Stimulated activated CD8-positive, alpha-beta memory T cell treated with anti-CD3 and anti-CD28 coated beads, Interleukin-4, amount 100 ng/mL, for 48 hours (primary cell): ENCODE data around the gene THYN1.

ENCODE experiments used
- DNase-seq: peaks from one replicate; pipeline ENCODE4 v3.0.0-alpha.2; 2020

THYN1 gene

DNA sequence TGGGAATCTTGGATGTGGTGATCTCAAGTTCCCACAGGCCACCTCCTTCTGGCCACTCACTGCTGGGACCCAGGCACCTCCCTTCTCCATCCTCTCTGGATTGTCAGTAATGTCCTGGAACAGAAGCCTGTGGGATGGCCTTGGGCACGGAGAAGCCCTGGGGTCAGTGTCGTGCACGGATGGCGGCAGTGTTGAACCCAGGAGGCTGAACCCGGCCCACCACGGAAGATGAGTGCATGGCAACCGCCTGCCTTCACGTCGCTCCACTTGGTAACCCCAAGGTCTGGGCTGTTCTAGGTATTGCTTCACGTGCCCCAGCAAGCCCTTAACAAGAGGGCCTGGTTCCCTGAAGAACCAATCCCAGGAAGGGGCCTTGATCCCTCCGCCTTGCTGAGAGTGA lies 7.1 kb downstream of the THYN1 start:
- DNase-seq = no peak

DNA sequence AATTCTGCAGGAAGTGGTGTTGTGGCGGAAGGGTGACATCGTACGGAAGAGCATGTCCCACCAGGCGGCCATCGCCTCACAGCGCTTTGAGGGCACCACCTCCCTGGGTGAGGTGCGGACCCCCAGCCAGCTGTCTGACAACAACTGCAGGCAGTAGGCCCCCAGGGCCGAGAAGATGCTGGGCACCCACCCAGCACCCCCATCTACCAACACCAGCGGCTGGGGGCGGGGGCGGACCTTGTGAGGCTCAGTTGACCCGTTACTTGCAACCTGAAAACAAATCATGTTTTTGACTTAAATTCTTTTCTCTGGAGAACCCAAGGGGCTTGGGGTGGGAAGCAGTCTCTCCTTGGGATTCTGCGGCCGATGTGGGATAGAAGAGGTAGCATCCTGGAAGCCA lies 7.7 kb downstream of the THYN1 start:
- DNase-seq = no peak

DNA sequence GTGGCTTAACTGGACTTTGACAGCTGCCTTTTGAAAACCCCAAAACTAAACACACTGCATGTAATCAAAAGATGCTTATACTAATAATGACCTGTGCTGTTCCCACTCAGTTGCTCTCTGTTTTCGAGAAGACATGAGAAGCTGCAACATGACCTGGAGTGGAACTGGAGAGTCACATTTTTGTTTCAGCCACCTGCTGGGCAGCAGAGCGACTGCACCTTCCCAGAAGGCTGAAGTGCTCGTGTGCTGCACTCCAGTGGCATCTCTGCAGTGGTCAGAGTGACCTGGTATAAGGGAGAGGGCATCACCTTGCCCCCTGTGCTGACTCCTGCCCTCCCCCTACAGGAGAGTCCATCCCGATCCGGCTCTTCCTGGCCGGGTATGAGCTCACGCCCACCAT lies 8.6 kb downstream of the THYN1 start:
- no peak for DNase-seq

DNA sequence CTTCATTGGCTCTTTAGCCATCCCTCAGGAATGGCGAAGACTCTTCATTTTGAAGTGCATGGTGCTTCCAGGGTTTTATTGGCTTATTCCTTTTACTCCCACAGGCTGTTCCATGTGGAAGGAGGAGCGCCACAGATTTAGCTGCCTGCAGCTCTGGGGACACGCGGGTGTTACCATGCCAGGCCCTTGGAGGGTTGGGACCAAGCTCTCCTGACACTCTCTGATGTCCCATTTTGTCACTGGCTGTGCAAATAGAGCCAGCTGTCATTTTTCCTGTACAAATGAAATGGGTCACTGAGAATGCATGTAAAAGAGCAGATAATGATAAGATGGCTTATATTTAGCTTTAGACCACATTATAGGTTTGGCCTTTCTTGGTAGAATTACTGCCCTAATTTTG lies 9.2 kb downstream of the THYN1 start:
- no peak for DNase-seq

DNA sequence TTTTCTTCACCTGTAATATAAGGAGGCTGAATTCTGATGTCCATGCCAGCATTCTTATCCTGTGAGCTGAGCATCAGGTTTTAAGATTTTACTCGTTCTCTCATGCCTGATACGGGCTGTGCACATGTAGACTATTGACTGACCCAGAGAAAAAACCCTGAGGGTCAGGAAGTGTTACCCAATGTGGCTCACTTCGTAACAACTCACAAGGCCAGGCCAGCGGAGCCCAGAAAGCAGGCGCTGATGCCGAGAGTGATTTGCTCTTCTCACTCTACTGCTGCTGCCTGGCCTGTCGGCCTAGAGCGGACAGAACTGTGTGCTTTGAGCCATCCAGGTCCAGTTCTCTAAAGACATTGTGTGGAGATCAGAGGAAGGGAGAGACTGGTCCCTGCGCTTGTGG lies 10.8 kb downstream of the THYN1 start:
- no peak for DNase-seq

DNA sequence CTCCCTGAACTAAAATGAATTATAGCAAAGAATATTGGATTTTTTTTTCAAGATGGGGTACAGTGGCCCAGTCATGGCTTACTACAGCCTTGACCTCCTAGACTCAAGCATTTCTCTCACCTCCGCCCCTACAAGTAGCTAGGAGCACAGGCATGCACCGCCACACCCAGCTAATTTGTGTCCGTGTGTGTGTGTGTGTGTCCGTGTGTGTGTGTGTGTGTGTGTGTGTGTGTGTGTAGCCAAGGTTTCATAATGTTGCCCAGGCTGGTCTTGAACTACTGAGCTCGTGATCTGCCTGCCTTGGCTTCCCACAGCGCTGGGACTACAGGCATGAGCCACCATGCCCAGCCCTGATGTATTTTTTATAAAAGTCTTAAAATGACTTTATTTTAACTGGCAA lies 12.6 kb downstream of the THYN1 start:
- no peak for DNase-seq

DNA sequence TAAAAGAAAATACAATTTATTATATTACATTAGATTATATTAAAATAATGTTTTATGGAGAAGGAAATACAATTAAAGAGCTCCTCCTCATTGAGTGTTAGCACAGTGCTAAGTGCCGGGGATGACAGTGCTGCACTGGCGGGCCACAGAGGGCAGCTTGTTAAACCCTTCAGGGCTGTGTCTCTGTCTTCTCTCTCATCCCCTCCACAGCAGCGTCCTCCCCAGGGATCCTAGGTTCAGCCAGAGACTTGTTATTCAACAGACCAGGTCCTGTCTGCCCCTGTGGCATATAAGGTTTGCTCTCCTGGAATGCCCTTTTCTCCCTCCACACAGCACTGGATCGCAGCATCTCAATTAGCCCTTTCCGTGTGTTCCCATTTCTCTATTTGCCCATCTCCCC lies 14.2 kb downstream of the THYN1 start:
- DNase-seq = no peak

DNA sequence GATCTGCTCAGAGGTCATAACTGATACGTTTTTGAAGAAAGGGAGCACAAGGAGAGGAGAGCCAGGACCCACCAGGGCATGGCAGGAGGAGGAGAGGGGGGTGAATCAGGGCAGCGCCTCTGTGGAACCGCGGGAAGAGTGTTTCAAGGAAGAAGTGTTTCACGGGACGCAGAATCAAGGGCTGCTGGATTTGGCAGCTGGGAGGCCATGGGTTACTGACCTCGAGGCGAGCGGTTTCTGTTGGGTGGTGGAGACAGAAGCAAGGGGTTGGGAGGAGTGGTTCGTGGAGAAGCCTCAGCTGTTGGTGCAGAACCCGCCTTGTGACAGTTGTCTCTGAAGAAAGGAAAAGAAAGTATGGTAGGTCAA lies 15.6 kb downstream of the THYN1 start:
- no peak for DNase-seq

DNA sequence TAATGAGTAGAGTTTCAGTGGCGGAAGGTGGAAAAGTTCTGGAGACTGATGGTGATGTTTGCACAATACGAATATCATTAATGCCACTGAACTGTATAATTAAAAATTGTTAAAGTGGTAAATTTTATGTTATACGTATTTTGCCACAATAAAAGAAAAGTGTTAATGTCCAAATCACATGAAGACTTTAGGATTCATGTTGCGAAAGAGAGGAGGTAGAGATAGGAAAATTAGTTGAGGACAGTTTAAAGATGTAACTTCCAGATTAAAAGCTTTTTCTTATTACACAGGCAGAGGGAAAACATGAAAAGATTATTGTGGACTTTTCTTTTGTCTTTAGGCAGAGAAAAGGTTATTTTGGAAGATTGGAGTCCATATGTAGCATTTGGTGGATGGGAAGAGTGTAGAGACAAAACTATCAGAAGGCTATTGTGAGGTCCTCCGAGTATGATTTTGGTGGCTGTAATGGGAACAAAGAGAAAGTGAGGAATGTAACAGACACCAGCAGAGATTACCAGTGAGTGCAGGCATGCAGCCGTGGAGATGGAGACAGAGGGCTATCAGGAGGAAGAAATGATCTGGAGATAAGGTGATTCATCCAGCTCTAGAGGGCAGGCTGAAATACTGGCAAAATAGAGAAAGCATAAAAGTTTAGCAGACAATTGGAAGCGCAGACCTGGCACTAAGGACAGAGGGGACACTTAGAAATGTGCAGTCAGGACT lies 16.2 kb downstream of the THYN1 start:
- no peak for DNase-seq

DNA sequence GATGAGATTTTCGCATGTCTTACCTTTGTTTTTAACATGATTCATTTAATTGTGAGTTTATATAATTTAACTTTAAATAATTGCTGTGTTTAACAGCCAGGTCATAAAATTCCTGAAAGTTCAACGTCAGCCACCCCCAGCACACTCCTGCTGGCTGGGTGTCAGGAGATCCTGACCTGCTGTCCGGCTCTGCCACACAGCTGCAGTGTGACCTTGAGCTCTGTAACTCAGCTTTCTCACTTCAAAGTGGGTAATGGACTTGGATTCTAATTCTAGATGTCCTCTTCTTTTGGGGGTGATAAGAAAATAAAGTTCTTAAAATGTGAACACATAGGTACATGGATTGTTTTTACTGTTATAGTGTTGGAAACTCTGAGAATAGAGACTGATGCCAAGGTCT lies 17.8 kb downstream of the THYN1 start:
- DNase-seq = no peak

DNA sequence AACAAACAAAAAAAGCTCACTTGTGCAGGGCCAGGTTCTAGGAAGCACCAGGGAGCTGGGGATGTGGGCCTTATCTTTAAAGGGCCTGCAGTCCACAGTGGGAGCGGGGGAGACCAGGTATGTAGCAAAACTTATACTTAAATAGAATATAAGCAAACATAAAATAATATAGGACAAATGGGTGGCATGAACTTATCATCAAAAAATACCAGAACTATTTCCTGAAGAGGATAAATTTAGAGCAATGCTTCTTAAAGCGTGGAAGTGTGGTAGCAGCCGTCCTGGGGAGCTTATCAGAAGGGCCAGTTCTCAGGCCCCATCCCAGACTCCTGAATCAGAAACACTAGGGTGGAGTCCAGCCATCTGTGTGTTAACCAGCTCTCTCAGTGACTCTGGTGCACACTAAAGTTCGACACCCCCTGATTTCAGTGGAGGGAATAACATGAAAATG lies 19.4 kb downstream of the THYN1 start:
- DNase-seq = no peak

DNA sequence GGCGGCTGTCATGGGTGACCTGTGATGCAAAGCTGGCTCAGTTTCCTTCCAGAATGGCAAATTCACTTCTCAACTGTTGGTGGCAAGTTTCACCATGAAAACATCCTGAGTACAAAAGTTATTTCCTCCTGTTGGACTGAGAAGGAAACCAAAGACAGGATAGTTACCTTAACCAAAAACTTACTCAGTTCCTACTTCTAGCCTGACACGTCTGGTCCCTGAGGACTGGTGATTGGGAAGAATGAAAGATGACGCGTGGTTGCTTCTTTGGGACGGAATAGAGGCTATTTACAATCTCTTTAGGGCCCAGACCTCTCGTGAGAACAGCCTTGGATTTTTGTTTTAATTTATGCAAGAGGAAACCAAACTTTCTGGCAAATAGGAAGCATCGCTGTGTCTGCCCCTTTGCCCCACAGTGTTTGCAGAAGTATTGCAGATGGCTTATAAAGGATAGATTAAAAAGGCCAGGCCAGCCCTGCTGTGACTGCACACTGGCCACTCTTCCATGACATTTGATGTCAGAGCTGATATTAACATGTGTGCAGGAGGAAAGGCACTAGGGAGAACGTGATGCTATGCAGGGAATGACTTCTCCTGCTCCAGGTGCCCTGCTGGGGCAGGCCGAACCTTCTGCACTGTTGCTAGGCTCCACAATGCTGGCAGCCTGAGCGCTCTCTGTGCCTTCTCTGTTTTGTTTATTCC lies 21.0 kb downstream of the THYN1 start:
- no peak for DNase-seq

DNA sequence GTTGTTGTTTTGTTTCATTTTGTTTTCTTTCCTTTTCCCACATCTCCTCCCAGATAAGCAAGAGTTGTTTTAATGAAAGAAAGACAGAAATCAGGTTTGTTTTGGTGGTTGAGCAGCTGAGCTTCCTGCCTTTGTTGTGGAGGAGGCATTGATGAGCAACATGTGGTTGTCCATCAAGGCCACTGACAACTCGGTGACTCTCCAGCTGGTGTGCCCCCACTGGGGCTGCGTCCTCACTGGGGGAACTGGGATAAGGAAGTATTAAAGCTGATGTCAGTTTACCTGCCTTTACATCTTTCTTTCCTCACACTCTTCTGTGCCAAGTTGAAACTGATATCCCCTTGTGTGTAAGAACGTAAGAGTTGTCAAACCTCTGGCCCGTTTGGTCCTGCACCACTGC lies 22.8 kb downstream of the THYN1 start:
- DNase-seq = no peak

DNA sequence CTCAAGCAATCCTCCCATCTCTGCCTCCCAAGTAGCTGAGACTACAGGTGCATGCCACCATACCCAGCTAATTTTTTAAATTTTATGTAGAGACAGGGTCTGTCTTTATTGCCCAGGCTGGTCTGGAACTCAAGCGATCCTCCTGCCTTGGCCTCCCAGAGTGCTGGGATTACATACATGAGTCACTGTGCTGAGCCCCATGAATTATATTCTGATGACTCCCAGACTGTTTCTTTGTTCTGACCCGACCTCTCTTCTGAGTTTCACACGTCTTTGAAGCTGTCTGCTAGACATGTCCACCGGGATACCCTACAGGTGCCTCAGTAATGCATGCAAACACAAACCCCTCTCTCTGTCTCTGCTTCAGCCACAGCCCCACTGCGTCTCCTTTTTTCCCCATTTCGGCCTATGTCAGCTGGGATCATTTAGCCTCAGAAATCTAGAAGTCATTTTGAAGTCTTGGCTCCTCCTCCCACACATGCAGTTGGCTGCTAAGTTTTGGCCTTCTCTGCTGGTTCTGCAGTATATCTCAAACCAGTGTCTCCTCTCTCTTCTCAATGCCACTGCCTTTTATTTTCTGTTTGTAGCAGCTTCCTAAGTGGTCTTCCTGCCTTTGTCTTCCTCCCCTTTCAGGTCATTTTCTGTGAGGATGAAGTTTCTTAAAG lies 23.9 kb downstream of the THYN1 start:
- no peak for DNase-seq

DNA sequence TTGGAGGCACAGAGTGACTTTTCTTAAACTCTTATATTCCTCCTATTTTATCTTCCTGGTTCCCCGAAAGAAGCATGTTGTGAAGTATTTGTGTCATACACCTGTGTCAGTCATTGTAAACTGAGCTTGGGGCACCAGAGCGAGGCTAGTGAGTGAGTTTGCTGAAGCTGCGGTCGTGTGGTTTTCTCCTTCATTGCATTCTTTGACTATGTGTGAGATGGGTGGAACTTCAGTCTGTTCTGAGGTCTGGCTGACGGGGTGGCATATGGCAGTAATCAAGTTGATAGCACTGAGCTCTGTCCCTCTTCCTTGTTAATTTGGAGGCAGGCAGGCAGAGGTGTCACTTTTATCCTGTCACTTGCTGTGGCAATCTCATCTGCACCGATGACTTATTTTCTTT lies 24.5 kb downstream of the THYN1 start:
- peak; percentile 53 for DNase-seq

DNA sequence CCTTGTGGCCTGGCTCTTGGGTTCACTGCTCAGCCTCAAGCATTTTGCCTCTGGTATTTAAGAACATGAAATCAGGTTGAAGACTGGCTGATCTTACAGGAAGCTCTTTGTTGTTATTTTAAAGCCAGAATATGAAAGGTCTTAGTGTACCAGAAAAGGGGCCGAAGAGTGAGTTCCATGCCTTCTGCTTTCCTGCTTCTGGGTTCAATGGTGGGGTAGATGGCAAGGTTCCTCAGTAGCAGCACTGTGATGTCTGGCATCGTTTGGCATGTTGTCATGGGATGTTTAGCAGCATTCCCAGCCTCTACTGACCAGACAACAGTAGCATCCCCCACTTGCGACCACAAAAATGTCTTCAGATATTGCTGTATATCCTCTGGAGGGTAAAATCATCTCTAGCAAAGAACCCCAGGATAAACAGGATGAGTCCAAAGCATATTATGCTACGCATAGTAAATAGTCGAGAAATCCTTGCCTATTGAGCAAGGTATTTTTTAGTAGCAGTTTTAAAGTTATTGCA lies 26.3 kb downstream of the THYN1 start:
- no peak for DNase-seq

DNA sequence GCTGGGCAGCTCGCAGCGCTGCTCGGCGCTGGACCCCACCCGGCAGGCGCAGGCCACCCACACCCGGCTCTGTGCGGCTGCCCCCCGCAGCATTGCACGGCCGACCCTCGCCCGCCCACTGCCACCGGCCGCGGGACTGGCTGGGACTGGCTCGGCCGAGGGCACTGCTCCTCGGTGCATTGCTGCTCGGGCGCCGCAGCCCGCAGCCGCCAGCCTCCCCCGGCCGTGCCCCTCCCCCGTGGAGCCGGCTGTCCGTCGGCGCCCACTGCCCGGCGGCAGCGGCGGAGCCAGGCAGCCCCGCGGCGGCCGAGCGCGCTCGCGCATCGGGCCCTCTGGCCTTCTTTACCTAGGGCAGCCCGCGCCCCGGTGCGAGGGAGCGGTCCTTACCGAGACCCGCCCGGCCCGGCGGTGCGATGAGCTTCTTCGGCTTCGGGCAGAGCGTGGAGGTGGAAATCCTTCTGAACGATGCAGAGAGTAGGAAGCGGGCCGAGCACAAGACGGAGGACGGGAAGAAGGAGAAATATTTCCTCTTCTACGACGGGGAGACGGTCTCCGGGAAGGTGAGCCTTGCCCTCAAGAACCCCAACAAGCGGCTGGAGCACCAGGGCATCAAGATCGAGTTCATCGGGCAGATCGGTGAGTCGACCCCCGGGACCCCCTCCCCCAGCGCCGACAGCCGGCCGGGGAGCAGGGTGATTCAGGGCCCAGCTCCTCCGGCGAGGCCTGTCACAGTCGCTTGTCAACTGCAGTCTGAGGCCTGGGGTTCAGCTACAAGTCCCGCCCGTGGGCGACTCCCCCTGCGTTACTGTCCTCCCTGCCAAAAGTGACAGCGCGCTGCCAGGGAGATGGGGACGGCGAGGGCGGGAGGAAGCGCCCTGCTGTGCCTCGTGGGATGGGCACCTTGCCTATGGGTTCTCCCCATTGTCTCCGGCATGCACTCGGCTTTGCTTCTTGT lies 28.2 kb downstream of the THYN1 start:
- peak; percentile 80 for DNase-seq

DNA sequence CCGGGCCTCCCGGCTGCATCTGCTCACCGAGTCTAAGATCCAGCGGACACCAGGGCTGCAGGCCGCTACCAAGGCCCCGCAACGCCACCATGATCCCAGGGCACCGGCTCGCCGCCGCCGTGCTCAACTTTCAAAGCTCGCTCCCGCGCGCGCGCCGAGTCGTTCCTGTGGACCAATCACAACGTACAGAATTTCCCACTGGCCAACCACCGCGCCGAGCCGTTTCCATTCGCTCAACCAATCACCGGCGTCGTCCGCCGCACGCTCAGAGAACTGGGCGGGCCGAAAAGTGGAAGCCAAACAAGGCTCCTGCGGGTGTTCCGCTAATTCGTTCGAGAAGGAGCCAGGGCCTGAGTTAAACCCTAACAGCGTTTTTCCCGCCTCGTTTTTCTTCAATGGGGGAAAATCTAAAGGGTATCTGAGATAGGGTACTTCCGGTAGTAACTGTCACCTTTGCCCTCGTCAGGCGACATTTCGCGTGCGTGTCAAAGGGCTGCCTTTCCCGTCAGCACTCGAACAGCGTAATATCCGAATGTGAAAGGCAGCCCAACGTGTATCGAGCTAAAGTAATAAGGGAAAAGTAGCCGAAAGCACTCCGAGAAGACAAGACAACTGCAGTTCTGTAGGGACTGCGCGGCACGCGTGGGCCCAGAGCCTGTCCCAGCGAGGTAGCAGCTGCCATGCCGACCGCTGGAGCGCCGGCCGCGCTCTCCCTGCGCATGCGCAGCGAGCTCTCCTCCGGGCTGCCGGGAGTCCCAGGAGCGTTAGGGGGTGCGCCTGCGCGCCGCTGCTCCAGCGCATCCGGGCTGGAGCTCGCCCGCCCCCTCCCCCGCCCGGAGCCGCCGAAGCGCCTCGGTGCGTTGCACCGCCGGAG lies 29.1 kb downstream of the THYN1 start, which contains the start of the genes NCAPD3 and VPS26B:
TSS of gene NCAPD3 (minus strand) at position 132 of the 874 bp plus-strand sequence. CDS start at position 91, 41 bp downstream.
TSS of gene VPS26B (plus strand) at position 836 of the 874 bp plus-strand sequence. CDS start 452 bp downstream, outside the sequence.
- peak; percentile 98 for DNase-seq

DNA sequence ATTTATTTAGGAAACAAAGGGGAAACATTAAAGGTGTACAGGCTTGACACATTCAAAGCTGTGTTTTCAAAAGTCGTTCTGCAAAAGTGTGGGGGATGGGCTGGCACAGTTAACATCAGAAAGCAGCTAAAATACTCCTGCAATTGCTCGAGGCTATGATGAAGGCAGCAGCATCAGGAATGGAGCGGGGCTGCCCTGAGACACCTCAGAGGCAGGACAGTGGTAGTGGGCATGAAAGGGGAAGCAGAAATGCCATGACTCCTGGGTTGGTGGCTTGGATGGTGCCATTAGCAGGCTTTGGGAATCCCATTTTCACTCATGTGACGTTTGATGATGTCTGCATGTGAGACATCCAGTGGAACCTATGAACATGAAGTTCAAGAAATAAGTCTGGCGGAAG lies 30.0 kb downstream of the THYN1 start:
- peak; percentile 35 for DNase-seq

DNA sequence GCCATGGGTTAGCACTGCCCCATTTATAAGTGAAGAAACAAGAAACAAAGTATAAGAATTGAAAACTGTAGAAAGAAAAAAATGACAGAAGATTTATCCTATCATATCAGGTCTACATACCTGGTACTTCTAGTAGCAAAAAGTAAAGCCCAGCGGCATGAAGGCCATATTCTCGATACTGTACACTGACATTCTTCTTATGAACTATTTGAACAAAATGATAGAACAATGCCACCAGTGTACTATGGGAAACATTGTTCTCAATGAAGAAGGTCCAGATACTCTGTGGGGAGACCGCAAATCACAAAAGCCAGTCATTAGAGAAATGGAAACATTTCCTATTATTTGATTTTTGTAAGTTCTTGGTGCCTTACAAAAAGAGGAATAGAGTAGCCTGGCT lies 36.3 kb downstream of the THYN1 start:
- DNase-seq = no peak

DNA sequence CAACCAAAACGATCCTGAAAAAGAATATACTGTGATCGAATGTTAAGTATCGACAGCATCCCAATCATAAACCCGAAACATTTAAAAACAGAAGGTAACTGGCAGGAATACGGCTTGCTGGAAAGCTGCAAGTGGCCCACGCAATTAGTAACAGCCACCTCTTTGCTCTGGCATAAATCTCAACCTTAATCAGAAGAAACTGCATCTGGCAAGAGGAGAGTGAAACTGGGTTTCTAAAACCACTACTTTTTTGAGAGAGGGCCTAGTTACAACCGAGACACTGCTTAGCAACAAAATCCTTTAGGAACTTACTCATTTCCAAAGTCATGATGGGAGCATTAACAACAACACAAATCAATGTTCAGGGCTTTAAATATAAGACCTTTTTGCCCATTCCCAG lies 37.3 kb downstream of the THYN1 start:
- DNase-seq = no peak
